GM21786 (cell line): ENCODE results near the gene ERI3.

Experiments
- ATAC-seq: cut with Tn5 transposase; IDR thresholded peaks from one replicate; pipeline ENCODE4 v1.9.1; 2021; ENCODE audit not compliant: unreplicated experiment

ERI3 gene

GRCh38 chr1:44239961-44240371 lies 115.1 kb downstream of the ERI3 start:
- no peak for ATAC-seq

GRCh38 chr1:44239331-44239960 lies 115.6 kb downstream of the ERI3 start:
- no peak for ATAC-seq

GRCh38 chr1:44238660-44239059 lies 116.4 kb downstream of the ERI3 start:
- no peak for ATAC-seq

- ATAC-seq = no peak
These were observed 117.2 kb downstream of the ERI3 start for GRCh38 chr1:44237721-44238457.

- no peak for ATAC-seq
These were observed 118.4 kb downstream of the ERI3 start for GRCh38 chr1:44236490-44237272.

GRCh38 chr1:44235808-44236207 lies 119.2 kb downstream of the ERI3 start:
- no peak for ATAC-seq

GRCh38 chr1:44233593-44233992 lies 121.5 kb downstream of the ERI3 start:
- ATAC-seq = no peak

GRCh38 chr1:44230796-44231195 lies 124.3 kb downstream of the ERI3 start:
- ATAC-seq = no peak

GRCh38 chr1:44229435-44230167 lies 125.5 kb downstream of the ERI3 start:
- ATAC-seq = no peak

GRCh38 chr1:44228218-44228617 lies 126.8 kb downstream of the ERI3 start:
- no peak for ATAC-seq

GRCh38 chr1:44227211-44227610 lies 127.8 kb downstream of the ERI3 start:
- ATAC-seq = no peak

GRCh38 chr1:44225761-44226160 lies 129.3 kb downstream of the ERI3 start:
- no peak for ATAC-seq

- no peak for ATAC-seq
These were observed 131.9 kb downstream of the ERI3 start for GRCh38 chr1:44223187-44223610.

GRCh38 chr1:44222397-44223186 lies 132.5 kb downstream of the ERI3 start:
- no peak for ATAC-seq

- ATAC-seq = no peak
These were observed 133.3 kb downstream of the ERI3 start for GRCh38 chr1:44221769-44222168.

- no peak for ATAC-seq
These were observed 134.3 kb downstream of the ERI3 start for GRCh38 chr1:44220755-44221154.

GRCh38 chr1:44220001-44220751 lies 134.9 kb downstream of the ERI3 start:
- ATAC-seq = no peak

- ATAC-seq = no peak
These were observed 135.8 kb downstream of the ERI3 start for GRCh38 chr1:44219301-44219626.

GRCh38 chr1:44218503-44219300 lies 136.4 kb downstream of the ERI3 start:
- ATAC-seq = no peak
